Retinal pigment epithelial cell (primary cell): ENCODE results near the gene LOXL4.
A peak's percentile ranks its signal among the peaks of the same experiment; 100 is the strongest.

Source experiments
- DNase-seq: peaks from one replicate; pipeline ENCODE4 v3.0.0-alpha.2; 2010; ENCODE audit warnings: low read depth
- H3K4me3 ChIP-seq: 2 replicates; pipeline ENCODE4 v1.5.1; 2011; ENCODE audit warnings: mild to moderate bottlenecking, low read length, control low read depth, moderate library complexity
- CTCF ChIP-seq: conservative IDR thresholded peaks from 2 replicates; pipeline ENCODE4 v1.5.1; 2011; ENCODE audit warnings: low read depth, low read length, control low read depth, inconsistent platforms

LOXL4 gene

GRCh38 chr10:98286419-98286818 is 18.4 kb upstream of the LOXL4 start:
- TF ChIP-seq CTCF: no peak
- no peak for DNase-seq
- no peak overlapping the region for H3K4me3 ChIP-seq

GRCh38 chr10:98285416-98285815 is 17.4 kb upstream of the LOXL4 start:
- DNase-seq: peak; percentile 12

GRCh38 chr10:98276311-98276710 is 8.3 kb upstream of the LOXL4 start:
- no peak for DNase-seq
- TF ChIP-seq CTCF: no peak
- no peak overlapping the region for H3K4me3 ChIP-seq

More at GRCh38 chr10:98285416-98285815, 17.4 kb upstream of the LOXL4 start:
- H3K4me3 ChIP-seq: no peak overlapping the region
- no peak for TF ChIP-seq CTCF

GRCh38 chr10:98274562-98274961 is 6.6 kb upstream of the LOXL4 start:
- no peak for DNase-seq
- H3K4me3 ChIP-seq: no peak overlapping the region
- TF ChIP-seq CTCF: no peak

GRCh38 chr10:98273057-98273850 is 5.3 kb upstream of the LOXL4 start:
- H3K4me3 ChIP-seq: no peak overlapping the region
- DNase-seq: no peak
- TF ChIP-seq CTCF: no peak

GRCh38 chr10:98272656-98273055 is 4.7 kb upstream of the LOXL4 start:
- no peak for TF ChIP-seq CTCF
- H3K4me3 ChIP-seq: no peak overlapping the region
- DNase-seq: no peak

- DNase-seq: no peak
- no peak overlapping the region for H3K4me3 ChIP-seq
- TF ChIP-seq CTCF: no peak
Measured at GRCh38 chr10:98272245-98272644, 4.3 kb upstream of the LOXL4 start.
